Ishikawa (cell line): ENCODE results near the gene SUPT7L.

Experiments
- CEBPB ChIP-seq: IDR thresholded peaks from 2 replicates; pipeline ENCODE4 v1.6.1; 2012
- EGR1 ChIP-seq: IDR thresholded peaks from 2 replicates; pipeline ENCODE4 v1.6.1; 2012
- EP300 ChIP-seq: IDR thresholded peaks from 2 replicates; pipeline ENCODE4 v1.6.1; 2012; ENCODE audit warnings: borderline replicate concordance
- FOXM1 ChIP-seq: IDR thresholded peaks from 2 replicates; pipeline ENCODE4 v1.6.1; 2012; ENCODE audit warnings: low read depth, borderline replicate concordance
- MAX ChIP-seq: IDR thresholded peaks from 2 replicates; pipeline ENCODE4 v1.6.1; 2012
- RAD21 ChIP-seq: IDR thresholded peaks from 2 replicates; pipeline ENCODE4 v1.6.1; 2012; ENCODE audit warnings: low read depth
- REST ChIP-seq: IDR thresholded peaks from 2 replicates; pipeline ENCODE4 v1.6.1; 2012; ENCODE audit warnings: low read depth, mild to moderate bottlenecking
- TAF1 ChIP-seq: IDR thresholded peaks from 2 replicates; pipeline ENCODE4 v1.6.1; 2012; ENCODE audit warnings: low read depth, mild to moderate bottlenecking
- USF1 ChIP-seq: IDR thresholded peaks from 2 replicates; pipeline ENCODE4 v1.6.1; 2012
- YY1 ChIP-seq: IDR thresholded peaks from 2 replicates; pipeline ENCODE4 v1.6.1; 2012; ENCODE audit warnings: low read depth
- ZBTB7A ChIP-seq: IDR thresholded peaks from 2 replicates; pipeline ENCODE4 v1.6.1; 2012; ENCODE audit warnings: low read depth

GRCh38 chr2:27647737-27648136, 15.7 kb downstream of the SUPT7L start:
- TF ChIP-seq YY1 (no peak), REST (no peak), TAF1 (no peak), RAD21 (no peak), EP300 (no peak), USF1 (no peak), EGR1 (no peak), ZBTB7A (no peak), CEBPB (no peak), FOXM1 (no peak), MAX (no peak)
